GM19239 (cell line): ENCODE data around the gene SMG9.
A peak's percentile ranks its signal among the peaks of the same experiment; 100 is the strongest.

Source experiments
- DNase-seq: peaks from one replicate; pipeline ENCODE4 v3.0.0; 2011; ENCODE audit warnings: low spot score; ENCODE audit not compliant: insufficient read length
- FAIRE-seq: peaks from 2 replicates; lab custom pipeline; 2011; peaks lifted over from hg19 to GRCh38; lab: Jason Lieb, UNC

SMG9 gene, protein sequence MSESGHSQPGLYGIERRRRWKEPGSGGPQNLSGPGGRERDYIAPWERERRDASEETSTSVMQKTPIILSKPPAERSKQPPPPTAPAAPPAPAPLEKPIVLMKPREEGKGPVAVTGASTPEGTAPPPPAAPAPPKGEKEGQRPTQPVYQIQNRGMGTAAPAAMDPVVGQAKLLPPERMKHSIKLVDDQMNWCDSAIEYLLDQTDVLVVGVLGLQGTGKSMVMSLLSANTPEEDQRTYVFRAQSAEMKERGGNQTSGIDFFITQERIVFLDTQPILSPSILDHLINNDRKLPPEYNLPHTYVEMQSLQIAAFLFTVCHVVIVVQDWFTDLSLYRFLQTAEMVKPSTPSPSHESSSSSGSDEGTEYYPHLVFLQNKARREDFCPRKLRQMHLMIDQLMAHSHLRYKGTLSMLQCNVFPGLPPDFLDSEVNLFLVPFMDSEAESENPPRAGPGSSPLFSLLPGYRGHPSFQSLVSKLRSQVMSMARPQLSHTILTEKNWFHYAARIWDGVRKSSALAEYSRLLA

DNA sequence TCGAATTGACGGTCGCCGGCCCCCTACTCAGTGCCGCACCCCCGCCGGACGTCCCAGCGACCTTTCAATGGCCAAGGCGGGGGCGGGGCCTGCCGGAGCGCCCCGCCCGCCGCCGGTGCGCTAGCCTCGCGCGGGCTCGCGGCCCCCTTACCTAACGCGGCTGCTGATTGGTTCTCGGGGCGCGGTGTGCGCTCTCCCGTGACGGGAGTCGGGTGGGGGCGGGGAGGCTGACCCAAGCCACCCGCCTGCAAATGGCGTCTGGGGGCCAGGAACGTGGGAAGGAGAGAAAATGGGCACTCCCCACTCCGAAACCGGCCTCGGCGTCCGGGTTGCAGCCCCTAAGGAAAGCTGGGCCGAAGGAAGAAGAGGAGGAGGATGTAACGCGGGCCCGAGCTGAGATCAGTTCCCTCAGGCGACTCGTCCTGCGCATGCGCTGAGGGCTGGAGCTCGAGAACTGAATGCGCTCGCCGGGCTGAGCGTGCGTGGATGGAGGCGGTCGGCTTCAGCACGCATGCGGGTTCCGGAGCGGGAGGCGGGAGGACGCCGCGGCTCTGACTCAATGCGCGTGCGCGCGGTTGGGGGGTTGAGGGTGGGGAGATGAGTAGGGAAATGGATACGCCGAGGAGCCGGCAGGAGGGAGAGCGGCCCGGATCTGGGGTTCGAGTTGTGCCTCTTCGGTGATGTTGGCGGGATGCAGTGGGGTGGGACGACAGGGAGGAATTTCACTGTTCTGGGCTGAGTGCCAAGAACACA, at the start of gene SMG9:
SMG9 (minus strand) TSS at position 460 of the 753 bp plus-strand sequence. CDS start 4,221 bp downstream, outside the sequence.
- peak; percentile 93 for FAIRE-seq
- DNase-seq: peak; percentile 58

DNA sequence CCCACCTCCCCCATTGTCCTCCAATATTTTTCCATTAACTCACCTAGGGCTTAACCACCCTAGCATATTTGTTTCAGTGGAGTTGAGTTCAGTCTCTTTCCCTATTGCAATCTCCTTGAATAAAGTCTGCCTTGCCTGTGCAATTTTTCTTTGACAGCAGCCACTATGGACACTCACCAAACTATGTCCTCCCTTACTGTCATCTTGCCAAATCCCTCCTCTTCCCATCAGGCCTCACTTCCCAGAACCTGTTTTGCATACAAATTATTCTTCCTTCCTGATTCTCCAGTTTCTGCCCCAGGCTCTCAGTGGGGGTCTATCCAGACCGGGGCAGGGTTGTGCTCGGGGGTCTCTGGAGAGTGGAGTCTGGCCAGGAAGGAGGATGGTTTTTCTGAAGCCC, 49.7 kb upstream of the SMG9 start:
- no peak for FAIRE-seq
- DNase-seq: no peak

DNA sequence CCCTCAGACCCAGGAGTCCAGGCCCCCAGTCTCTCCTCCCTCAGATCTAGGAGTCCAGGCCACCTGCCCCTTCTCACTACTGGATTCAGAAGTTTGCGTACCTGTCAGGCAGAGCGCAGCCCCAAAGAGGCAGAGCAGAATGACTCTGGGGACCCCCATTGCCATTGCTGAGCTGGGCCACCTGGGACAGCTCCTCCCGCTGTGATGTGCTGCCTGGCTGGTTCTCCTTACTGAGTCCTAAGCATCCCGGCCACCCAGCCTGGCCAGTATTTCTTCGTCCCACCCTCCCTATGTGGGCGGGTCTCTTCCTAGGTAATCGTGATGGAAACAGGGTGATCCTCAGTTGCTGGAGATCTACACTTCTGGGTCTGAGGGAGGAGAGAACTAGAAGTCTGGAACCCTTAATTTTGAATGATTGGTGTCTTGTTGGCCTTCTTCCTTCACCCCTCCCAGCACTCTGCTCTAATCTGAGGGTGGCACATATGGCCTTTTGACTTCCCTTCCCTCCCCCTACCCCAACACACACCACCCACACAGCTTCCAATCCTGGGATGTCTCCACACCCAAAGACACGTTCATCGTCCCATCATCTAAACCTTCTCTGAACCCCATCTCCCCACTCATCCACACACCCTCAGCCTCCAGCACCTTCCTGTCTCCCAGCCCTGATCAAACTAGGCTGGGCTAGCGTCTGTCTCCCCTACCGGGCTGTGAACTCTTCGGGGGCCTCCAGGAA, 47.6 kb upstream of the SMG9 start, which contains the start of gene LYPD5:
LYPD5 (minus strand) TSS at position 232 of the 736 bp plus-strand sequence; CDS start at position 165, 67 bp downstream.
- DNase-seq (no peak), FAIRE-seq (no peak)

DNA sequence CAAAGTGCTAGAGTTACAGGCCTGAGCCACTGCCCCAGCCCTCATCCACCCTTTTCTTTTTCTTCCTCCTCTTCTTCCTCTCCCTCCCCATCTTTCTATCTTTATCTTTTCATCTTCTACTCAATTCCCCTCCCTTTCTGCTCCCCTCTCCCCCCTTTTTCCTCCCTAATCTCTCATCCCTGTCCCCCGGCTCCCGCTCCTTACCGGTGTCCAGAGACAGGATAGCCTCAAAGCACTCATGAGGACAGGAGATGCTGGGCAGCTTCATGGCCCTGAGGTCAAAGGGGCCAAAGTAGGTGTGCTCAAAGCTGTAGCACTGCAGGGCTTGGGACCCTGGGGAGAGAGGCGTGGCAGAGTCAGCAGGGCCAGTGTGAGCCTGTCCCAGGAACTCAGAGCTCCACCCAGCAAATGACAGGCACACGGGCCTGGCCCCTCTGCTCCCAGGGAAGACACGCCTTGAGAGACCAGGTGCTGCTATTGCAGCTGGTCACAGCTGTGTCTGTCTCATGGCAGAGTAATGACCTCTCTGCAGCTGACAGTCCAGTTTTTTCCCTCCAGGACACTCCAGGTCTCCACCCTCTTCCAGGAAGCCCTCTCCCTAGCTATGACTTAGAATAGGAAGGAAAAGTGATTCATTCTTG, 44.9 kb upstream of the SMG9 start:
- DNase-seq: no peak
- no peak for FAIRE-seq

DNA sequence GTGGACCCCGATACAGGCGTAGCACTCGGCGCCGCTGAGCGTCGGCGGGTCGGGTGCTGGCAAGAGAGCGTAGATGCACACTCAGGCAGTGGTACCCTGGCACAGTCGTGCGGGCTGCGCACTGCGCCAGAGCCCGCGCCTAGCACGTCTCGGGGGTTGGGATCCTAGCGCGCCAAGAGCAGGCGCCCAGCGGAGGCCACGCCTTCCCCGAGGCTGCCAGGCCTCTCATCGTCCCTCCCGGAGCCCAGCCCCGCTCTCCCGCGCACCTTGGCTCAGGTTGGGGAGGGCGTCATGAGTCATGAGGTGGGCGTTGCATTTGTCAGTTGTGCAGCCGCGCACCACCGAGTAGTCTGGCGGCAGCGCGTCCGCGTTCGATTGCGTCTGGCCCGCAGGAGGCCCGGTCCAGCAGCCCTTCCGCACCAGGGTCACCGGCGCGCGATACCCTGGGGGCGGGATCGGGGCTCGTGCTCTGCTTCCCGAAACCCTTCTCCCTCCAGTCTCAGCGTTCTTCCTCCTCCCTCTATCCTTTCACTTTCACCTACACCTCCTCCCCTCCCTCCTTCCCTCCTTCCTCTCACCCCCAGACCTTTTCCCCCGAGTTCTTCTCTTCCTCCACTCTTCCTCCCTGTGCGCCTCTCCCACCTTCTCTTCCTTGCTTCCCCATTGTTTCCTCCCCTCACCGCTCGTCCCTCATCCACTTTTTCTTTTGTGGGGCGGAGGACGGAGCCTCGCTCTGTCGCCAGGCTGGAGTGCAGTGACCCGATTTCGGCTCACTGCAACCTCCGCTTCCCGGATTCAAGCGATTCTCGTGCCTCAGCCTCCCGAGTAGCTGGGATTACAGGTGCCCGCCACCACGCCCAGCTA, 44.0 kb upstream of the SMG9 start:
- DNase-seq (no peak), FAIRE-seq (no peak)

DNA sequence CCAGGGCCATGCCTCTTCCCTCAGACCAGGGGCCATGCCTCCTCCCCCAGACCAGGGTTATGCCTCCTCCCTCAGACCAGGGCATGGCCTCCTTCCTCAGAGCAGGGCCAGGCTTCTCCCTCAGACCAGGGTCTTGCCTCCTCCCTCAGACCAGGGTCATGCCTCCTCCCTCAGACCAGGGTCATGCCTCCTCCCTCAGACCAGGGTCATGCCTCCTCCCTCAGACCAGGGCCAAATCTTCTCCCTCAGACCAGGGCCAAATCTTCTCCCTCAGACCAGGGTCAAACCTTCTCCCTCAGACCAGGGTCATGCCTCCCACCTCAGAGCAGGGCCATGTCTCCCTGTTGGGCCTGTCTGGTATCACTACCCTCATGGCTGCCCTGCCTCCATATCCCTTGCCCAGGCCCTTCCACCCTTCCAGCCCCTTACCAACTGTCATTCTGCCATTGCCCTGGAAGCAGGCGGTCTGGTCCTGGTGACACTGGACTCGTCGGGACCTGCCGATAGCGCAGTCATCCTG, 43.3 kb upstream of the SMG9 start:
- FAIRE-seq: no peak
- no peak for DNase-seq

DNA sequence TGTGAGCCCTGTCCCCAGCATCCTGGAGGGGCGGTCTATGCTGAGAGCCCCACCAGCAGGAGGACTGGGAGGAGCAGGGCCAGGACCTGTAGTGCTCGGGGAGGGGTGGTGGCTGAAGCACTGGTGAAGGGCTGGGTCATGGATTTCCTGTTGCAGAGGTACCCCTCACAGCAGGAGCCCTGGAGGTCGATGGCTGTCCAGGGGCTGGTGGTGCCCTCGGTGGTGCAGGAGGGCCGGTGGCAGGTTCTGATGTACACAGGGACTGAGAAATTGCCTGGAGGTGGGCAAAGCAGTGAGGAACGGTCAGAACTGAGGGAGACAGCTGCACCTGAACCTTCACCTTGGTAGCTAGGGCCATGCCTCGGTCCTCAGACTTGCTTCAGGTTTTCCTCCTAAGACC, 42.8 kb upstream of the SMG9 start:
- DNase-seq: no peak
- no peak for FAIRE-seq

DNA sequence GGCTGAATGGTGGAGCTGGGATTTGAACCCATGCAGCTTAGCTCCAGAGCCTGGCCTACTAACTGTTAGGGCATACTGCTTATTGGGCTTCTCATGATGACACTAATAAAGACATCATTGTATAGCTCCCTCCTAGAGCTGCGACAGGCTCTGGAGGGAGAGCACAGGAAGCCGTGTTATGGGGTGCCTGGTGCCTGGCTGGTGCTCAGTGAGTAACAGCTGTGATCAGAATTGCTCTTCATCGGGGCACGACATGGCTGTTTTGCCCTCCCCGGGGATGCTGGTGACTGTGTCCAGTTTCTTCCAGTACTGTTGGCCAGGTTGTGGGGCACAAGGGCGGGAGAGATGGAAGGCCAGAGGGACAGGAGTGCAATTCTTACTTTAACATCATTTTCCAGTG, 42.4 kb upstream of the SMG9 start:
- FAIRE-seq (no peak), DNase-seq (no peak)

DNA sequence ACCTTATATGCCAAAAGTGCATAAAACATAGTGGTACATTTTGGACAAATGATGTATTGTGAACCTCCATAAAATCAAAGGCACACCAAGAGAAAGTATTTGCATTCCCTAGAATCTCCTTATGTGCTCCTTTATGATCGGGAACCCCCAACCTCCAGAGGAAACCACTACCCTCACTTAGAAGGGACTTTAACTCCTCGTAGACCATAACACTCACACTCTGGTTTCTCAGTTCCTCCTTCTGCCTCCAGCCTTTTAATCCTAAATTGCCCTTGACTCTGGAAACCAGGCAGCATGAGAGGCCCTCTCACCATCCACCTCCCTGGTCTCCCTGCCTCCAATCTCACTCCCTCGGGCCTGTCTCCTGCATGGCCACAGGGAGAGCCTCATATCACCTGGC, 35.8 kb upstream of the SMG9 start:
- FAIRE-seq (no peak), DNase-seq (no peak)

DNA sequence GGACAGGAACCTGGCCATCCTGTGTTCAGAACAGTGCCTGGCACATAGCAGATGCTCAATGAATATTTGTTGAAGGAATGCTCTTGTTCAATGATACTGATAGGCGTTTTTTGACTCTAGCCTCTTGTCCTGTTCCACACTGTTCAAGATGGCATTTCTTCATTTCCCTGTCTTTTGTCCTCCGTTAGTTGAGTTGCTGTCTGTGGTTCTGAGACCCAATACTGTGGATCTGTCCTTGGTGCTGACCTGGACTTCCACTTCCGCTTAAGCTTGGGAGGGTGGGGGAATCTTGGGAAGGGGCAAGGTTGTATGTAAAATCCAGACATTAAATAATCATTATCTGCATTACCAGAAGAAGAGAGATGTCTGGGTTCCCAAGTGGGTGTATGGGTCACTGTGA, 34.3 kb upstream of the SMG9 start:
- DNase-seq: no peak

DNA sequence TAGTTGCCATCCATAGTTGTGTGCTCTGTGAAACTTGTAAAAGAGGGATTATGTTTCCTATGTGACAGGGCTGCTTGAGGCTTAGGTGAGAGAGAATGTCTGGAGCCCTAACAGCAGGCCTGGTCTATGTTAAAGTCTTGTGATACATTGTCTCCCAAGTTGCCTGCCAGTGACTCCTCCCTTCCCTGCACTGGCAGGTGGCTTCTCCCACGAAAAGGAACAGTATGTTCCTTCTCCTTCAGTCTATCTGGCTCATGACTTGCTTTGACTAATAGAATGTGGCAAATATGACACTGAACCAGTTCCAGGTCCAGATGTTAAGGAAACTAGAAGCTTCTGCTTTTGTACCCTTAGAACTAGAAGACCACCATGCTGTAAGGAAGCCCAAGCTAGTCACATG, 31.9 kb upstream of the SMG9 start:
- no peak for FAIRE-seq

More for the DNA sequence above, 34.3 kb upstream of the SMG9 start:
- peak; percentile 62 for FAIRE-seq

DNA sequence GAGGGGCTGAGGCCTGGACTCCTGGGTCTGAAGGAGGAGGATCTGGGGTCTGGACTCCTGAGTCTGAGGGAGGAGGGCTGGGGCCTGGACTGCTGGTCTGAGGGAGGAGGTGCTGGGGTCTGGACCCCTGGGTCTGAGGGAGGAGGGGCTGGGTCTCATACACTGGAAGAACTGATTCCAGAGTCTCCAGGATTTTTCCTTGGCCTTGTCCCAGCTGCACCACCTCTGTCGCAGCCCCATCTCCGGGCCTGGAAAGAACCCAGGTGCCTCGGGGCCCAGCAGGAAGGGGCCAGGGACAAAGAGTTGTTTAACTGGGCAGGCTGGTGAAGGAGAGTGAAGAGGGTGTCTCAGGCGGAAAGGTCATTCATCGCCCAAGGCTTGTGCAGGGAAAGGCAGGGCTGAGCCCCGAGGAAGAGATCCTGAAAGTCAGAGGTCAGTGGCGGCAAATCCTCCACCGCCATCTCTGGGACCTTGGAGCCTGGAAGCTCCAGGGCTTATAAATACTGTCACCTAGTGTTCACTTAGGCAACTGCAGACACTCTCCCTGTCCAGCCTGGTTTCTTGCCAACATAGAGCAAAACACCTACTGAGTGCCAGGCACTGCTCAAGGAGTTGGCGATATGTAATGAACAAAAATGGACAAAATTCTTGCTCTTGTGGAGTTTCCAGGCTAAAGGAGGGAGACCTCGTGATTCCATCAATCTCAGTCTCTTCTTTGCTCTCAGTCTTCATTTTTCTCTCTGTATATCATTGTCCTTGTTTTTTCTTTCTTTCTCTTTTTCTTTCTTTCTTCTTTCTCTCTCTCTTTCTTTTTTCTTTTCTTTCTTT, 30.4 kb upstream of the SMG9 start:
- peak; percentile 88 for FAIRE-seq
- no peak for DNase-seq

More for the DNA sequence above, 31.9 kb upstream of the SMG9 start:
- DNase-seq: no peak

DNA sequence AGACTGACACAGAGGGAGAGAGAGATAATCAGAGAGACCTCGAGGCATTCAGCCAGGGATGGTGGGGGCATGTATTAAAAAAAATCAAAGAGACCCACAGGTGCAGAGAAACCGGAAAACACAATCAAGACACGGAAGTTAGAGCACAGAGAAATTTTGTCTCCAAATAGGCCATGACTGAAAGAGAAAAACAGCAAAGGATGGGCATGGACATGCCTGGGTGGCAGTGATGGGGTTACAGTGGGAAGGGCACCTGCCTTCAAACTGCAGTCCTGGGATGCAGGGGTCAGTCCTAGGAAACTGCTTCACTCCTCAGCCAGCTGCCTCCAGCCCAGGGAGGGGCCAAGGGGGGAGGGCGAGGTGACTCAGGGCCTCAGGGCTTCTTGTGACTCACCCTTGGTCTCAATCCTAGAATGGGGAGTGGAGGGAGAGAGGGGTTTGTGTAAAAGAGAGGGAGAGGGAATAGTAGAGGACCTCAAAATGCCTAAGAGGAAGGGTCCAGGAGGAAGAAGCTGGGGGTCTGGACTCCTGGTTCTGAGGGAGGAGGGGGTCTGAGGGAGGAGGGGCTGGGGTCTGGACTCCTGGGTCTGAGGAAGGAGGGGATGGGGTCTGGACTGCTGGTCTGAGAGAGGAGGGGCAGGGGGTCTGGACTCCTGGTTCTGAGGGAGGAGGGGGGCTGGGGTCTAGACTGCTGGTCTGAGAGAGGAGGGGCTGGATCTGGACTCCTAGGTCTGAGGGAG, 29.6 kb upstream of the SMG9 start:
- DNase-seq: no peak
- peak; percentile 70 for FAIRE-seq

DNA sequence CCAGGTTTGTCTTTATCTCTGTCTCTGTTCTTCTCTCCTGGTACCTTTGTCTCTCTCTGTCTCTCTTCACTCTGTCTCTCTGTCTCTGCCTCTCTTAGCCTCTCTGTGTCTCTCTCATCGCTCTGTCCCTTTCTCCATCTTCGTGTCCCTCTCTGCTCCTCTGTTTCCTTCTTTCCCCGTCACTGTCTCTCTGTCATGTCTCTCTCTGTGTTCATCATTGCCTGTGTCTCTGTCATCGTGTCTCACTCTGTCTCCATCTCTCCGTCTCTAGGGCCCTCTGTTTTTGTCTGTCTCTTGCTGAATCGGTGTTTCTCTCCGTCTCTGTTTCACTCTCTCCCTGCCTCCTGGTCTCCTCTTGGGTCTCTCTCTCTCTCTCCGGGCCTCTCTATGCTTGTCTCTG, 28.9 kb upstream of the SMG9 start:
- FAIRE-seq: no peak
- no peak for DNase-seq

DNA sequence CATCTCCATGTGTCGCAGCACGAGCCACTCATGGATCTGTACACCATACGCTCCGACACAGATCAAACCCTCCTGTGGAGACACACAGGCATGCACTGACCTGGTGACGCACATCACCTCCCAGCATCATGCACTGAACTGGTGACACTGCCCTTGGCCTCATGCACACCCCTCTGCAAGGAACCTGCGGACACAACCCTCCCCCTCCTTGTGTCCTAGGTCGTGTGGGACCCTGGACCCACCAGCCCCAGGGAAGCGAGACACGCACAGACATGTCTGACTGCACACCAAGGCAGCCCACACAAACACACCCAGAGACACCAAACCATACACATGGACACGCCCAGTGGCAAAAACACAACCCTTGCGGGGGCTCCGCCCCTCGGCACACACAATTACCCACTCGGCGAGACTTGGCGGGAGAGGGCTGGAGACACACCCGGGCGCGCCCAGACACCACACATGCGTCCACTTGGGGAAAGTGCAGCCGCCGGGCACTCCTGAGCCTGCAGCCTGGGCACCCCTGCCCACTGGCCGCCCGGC, 28.0 kb upstream of the SMG9 start:
- FAIRE-seq (no peak), DNase-seq (no peak)

DNA sequence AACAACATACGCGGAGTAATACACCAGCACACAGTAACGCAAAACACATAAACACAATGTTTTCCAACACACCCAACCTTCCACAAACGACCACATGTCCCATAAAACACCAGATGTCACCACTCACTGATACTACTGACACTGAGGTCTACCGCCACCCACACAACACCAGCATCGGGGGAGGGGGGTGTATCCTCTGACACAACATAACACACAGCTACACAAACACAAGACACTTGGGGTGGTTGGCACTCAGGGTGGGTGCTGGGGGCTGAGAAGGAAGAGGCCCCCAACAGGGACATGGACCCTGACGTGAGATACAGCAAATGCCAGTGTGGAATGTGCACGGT, 27.5 kb upstream of the SMG9 start:
- DNase-seq (no peak), FAIRE-seq (no peak)

DNA sequence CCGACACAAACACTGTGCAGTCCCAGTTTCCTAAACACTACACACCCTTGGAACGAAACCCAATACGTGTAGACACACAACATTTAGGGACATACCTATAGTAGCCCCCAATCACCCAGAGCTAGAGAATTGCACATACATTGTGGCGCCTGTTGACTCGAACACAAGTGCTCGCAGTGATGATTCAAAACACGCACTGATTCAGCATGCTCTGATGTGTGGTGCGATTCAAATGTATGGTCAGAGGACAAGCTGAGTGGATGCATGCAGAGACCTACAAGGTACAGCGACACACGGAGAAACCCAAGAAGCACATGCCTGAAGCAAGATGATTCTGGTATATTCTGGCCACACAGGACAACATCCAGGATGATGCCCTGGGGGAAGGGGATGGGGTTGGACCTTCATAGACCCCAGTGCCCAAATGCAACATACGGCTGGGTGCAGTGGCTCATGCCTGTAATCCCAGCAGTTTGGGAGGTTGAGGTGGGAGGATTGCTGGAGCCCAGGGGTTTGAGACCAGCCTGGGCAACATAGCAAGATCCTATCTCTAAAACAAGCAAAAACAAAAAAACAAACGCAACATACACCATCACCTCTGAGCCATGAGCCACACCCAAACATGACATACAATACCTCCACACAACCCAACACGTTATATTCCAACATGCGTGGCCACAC, 27.0 kb upstream of the SMG9 start:
- DNase-seq: no peak
- peak; percentile 4 for FAIRE-seq
